ENCODE data around the gene NEK6.

The NEK6 gene

DNA sequence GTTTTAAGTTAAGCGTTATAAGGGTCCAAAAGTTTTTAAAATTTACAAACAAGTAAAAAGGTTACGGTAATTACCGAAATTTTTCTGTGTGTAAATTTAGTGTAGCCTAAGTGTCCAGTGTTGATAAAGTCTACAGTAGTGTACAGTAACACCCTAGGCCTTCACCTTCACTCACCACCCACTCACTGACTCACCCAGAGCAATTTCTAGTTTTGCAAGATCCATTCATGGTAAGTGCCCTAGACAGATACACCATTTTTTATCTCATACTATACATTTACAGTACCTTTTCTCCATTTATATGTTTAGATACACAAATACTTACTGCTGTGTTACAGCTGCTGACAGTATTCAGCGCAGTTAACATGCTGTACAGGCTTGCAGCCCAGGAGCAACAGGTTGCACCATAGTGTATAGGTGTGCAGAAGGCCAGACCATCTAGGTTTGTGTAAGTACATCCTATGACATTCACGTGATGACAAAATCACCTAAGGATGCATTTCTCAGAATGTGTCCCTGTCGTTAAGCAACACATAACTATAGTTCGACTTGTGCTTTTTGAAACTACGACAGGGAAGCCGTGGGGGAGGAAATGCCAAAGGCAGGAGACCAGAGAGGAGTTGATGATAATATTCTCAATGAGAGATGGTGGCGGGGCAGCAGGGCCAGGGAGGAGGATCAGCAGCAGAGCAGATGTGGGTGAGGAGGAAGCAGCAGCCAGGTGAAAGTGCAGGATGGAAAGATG, 108.9 kb downstream of the NEK6 start:
- H3K27me3 ChIP-seq (ENCODE audit: low read depth, low read length): no peaks in the 10 kb centered on the region
- no peaks in the 10 kb centered on the region for H3K9me3 ChIP-seq (ENCODE audit: control insufficient read depth in 1 of 2, low read length in 2 of 2)
- no peak overlapping the region for H3K4me3 ChIP-seq (ENCODE audit: low read depth in 1 of 2, low read length in 2 of 2)
- H3K4me1 ChIP-seq (ENCODE audit: control insufficient read depth in 1 of 2, insufficient read depth in 2 of 2, low read length in 2 of 2): peaks cover 0 to 12% of the 10 kb centered on the region in 2 donors
- H3K36me3 ChIP-seq (ENCODE audit: control insufficient read depth in 1 of 2, insufficient read depth in 2 of 2, low read length in 2 of 2): no peaks in the 10 kb centered on the region
- no peak overlapping the region for H3K27ac ChIP-seq (ENCODE audit: low read length)

DNA sequence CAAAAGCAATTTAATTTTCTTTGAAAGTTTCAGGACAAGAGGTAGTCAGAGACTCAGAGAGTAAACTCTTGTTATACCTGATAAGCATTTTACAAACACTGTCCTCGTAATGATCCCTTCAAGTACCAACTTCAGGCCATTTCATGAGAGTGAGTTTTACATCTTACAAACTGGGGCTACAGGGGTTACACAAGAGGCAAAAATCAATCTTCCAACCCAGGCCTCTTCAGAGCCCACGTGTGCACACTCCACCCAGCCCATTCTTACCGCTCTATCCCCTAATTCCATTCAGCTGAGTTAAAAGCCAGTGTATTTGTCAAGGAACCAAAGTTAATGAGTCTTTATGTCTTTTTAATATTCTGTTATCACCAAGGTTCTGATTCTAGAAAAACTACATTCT, 110.9 kb downstream of the NEK6 start:
- no peaks in the 10 kb centered on the region for H3K36me3 ChIP-seq (ENCODE audit: control insufficient read depth in 1 of 2, insufficient read depth in 2 of 2, low read length in 2 of 2)
- H3K27me3 ChIP-seq (ENCODE audit: low read depth, low read length): no peaks in the 10 kb centered on the region
- H3K27ac ChIP-seq (ENCODE audit: low read length): no peak overlapping the region
- no peaks in the 10 kb centered on the region for H3K9me3 ChIP-seq (ENCODE audit: control insufficient read depth in 1 of 2, low read length in 2 of 2)
- H3K4me3 ChIP-seq (ENCODE audit: low read depth in 1 of 2, low read length in 2 of 2): no peak overlapping the region
- H3K4me1 ChIP-seq (ENCODE audit: control insufficient read depth in 1 of 2, insufficient read depth in 2 of 2, low read length in 2 of 2): peaks cover 0 to 12% of the 10 kb centered on the region in 2 donors

DNA sequence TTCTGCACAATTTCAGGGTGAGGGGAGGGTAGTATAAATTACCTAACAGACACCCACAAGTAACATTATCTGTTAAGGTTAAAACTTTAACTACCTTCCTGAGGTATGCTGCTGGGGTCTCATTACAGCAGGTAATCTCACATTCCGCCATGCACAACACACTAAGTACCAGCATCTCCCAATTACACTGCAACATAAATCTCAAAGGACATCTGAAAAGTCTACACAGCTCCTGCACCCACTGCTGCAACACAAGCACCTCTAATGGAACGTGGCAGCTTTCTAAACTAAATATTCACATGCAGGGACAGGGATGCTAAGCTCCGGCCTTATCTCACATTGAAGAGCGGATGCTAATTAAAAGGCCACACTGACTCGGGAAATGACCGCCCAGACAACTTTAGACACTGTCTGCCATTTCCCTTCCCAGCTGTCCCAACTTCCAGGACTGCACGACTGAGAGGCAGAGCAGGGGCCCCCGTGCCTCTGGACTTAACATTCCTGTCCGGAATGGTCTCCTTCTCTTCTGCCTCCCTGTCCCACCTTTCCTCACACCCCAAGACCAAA, 111.6 kb downstream of the NEK6 start:
- H3K36me3 ChIP-seq (ENCODE audit: control insufficient read depth in 1 of 2, insufficient read depth in 2 of 2, low read length in 2 of 2): no peaks in the 10 kb centered on the region
- H3K4me3 ChIP-seq (ENCODE audit: low read depth in 1 of 2, low read length in 2 of 2): no peak overlapping the region
- no peaks in the 10 kb centered on the region for H3K9me3 ChIP-seq (ENCODE audit: control insufficient read depth in 1 of 2, low read length in 2 of 2)
- H3K4me1 ChIP-seq (ENCODE audit: control insufficient read depth in 1 of 2, insufficient read depth in 2 of 2, low read length in 2 of 2): peaks cover 0 to 12% of the 10 kb centered on the region in 2 donors
- no peak overlapping the region for H3K27ac ChIP-seq (ENCODE audit: low read length)
- H3K27me3 ChIP-seq (ENCODE audit: low read depth, low read length): no peaks in the 10 kb centered on the region

DNA sequence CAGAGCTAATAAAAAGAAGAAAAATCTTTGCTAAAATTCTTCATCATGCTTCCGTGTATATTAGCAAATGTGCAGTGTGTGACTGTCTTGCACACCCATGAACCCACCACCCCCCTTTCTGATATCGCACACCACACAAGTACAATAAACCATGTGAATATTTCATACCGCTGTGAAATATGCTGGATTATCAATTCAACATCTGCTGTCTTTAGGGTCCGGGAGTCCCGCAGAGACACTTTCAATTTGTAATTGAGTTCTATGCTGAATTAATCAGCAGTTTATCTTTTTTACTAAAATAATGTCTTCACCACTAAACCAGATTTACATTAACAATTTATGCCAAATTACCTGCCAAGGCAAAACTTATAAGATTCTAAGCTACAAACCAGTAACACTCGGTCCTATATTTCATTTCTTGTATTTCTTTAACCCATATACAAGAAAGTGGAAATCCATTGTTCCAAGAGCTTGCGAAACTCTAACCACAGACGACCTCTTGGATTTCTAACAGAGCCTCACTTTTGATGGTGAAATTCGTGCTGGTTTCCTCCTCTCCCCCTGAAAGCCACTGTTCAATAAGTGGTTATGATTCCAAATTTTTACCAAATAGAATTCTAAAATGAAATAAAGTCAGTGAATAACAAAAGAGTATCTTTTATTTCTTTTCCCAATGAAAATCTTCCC, 113.3 kb downstream of the NEK6 start:
- no peaks in the 10 kb centered on the region for H3K9me3 ChIP-seq (ENCODE audit: control insufficient read depth in 1 of 2, low read length in 2 of 2)

DNA sequence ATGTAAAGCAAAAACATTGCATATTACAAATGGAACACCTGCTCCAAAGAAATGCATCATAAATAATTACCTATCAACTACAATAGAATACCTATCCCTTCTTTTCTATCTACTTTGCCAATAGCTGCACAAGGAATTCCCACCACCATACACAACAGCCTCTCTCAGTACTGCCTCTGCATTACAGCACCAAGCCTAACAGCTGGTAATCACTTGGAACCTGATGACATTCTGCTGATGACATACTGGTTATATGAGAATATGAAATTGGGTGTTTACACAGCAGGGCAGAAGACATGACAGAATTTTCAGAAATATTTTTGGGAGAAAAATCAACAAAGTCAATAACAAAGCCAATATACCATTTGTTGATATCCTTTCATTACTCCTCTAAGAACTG, 114.3 kb downstream of the NEK6 start:
- Histone ChIP-seq H3K27me3 (ENCODE audit: low read depth, low read length) (no peaks in the 10 kb centered on the region), H3K9me3 (ENCODE audit: control insufficient read depth in 1 of 2, low read length in 2 of 2) (no peaks in the 10 kb centered on the region), H3K4me3 (ENCODE audit: low read depth in 1 of 2, low read length in 2 of 2) (no peak overlapping the region), H3K36me3 (ENCODE audit: control insufficient read depth in 1 of 2, insufficient read depth in 2 of 2, low read length in 2 of 2) (peaks cover 0 to 7% of the 10 kb centered on the region in 2 donors), H3K27ac (ENCODE audit: low read length) (no peak overlapping the region), H3K4me1 (ENCODE audit: control insufficient read depth in 1 of 2, insufficient read depth in 2 of 2, low read length in 2 of 2) (peaks cover 0 to 12% of the 10 kb centered on the region in 2 donors)

More for the DNA sequence above, 113.3 kb downstream of the NEK6 start:
- Histone ChIP-seq H3K4me3 (ENCODE audit: low read depth in 1 of 2, low read length in 2 of 2) (no peak overlapping the region), H3K4me1 (ENCODE audit: control insufficient read depth in 1 of 2, insufficient read depth in 2 of 2, low read length in 2 of 2) (peaks cover 0 to 12% of the 10 kb centered on the region in 2 donors), H3K36me3 (ENCODE audit: control insufficient read depth in 1 of 2, insufficient read depth in 2 of 2, low read length in 2 of 2) (peaks cover 0 to 7% of the 10 kb centered on the region in 2 donors), H3K27ac (ENCODE audit: low read length) (no peak overlapping the region), H3K27me3 (ENCODE audit: low read depth, low read length) (no peaks in the 10 kb centered on the region)

DNA sequence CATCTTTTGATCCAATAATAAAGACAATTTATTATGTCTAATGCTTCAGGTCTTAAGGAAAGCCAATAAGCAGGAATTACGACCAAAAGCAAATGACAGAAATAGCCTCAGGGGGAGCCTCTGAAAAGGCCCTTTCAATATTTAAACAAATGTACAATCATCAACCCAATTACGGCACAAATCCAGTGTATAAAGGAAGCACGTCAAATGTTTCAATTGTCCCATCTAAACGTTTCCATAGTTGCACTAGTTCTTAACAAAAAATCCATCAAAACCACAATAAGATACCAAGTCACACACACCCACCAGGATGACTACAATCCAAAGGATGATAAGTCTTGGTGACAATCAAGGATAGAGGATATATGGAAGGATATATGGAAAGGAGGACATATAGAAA, 115.6 kb downstream of the NEK6 start:
- peaks cover 0 to 20% of the 10 kb centered on the region in 2 donors for H3K4me1 ChIP-seq (ENCODE audit: control insufficient read depth in 1 of 2, insufficient read depth in 2 of 2, low read length in 2 of 2)
- H3K4me3 ChIP-seq (ENCODE audit: low read depth in 1 of 2, low read length in 2 of 2): no peak overlapping the region

DNA sequence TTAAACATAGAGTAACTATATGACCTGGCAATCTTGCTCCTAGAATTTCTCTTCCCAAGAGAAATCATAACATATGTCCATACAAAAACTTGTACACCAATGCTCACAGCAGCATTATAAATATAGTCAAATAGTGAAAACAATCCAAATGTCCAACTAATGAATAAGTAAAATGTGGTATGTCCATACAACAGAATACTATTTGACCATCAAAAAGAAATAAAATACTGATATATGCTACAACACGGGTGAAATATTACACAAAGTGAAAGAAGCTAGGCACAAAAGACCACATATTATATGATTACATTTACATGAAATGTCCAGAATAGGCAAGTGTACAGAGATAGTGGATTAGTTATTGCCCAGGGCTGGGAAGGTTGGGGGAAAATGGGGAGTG, 116.1 kb downstream of the NEK6 start:
- no peak overlapping the region for H3K27ac ChIP-seq (ENCODE audit: low read length)
- H3K4me1 ChIP-seq (ENCODE audit: control insufficient read depth in 1 of 2, insufficient read depth in 2 of 2, low read length in 2 of 2): peaks cover 0 to 23% of the 10 kb centered on the region in 2 donors
- no peaks in the 10 kb centered on the region for H3K9me3 ChIP-seq (ENCODE audit: control insufficient read depth in 1 of 2, low read length in 2 of 2)
- no peaks in the 10 kb centered on the region for H3K27me3 ChIP-seq (ENCODE audit: low read depth, low read length)
- no peak overlapping the region for H3K4me3 ChIP-seq (ENCODE audit: low read depth in 1 of 2, low read length in 2 of 2)
- H3K36me3 ChIP-seq (ENCODE audit: control insufficient read depth in 1 of 2, insufficient read depth in 2 of 2, low read length in 2 of 2): peaks cover 0 to 7% of the 10 kb centered on the region in 2 donors

More for the DNA sequence above, 115.6 kb downstream of the NEK6 start:
- no peaks in the 10 kb centered on the region for H3K9me3 ChIP-seq (ENCODE audit: control insufficient read depth in 1 of 2, low read length in 2 of 2)
- no peak overlapping the region for H3K27ac ChIP-seq (ENCODE audit: low read length)
- no peaks in the 10 kb centered on the region for H3K27me3 ChIP-seq (ENCODE audit: low read depth, low read length)
- H3K36me3 ChIP-seq (ENCODE audit: control insufficient read depth in 1 of 2, insufficient read depth in 2 of 2, low read length in 2 of 2): peaks cover 0 to 7% of the 10 kb centered on the region in 2 donors

DNA sequence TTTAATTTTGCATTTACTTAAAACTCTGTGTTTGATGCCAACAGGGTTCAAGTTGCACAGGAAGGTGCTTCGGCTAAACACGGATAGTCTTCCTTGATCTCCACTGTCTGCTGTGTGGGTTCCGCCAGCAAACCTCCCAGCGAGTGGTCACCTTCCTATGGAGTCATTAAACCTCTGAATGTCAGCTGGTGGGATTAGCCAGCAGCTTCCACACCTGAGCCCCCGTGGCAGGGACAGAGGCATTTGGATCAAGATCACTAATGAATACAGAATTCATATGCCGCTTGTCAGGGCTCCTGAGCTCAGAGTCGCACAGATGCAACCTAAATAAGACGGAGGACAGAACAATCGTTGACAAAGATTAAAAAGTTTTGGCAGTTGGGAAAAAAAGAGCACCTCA, 118.0 kb downstream of the NEK6 start:
- H3K27ac ChIP-seq (ENCODE audit: low read length): no peak overlapping the region
- H3K4me3 ChIP-seq (ENCODE audit: low read depth in 1 of 2, low read length in 2 of 2): no peak overlapping the region
- H3K9me3 ChIP-seq (ENCODE audit: control insufficient read depth in 1 of 2, low read length in 2 of 2): no peaks in the 10 kb centered on the region
- peaks cover 4 to 16% of the 10 kb centered on the region in 2 donors for H3K36me3 ChIP-seq (ENCODE audit: control insufficient read depth in 1 of 2, insufficient read depth in 2 of 2, low read length in 2 of 2)
- peaks cover 0 to 11% of the 10 kb centered on the region in 2 donors for H3K4me1 ChIP-seq (ENCODE audit: control insufficient read depth in 1 of 2, insufficient read depth in 2 of 2, low read length in 2 of 2)
- no peaks in the 10 kb centered on the region for H3K27me3 ChIP-seq (ENCODE audit: low read depth, low read length)

DNA sequence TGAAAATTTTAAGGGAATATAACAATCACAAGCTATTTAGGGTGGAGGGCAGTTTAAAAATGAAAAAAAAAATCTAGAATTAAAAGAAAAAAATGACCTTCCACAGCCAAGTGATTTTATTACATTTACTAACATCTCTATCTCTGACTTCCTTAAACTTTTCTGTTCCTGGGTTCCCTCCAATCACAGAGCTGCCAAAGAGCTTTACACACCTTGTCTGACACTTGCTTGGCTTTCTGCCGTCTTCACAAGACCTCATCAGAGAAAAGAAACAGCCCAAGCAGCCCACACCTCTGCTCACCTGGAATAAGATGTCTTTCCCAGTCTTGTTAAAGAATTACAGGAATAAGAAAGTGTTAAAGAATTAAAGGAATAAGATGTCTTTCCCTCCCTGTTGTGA, 118.6 kb downstream of the NEK6 start:
- no peaks in the 10 kb centered on the region for H3K9me3 ChIP-seq (ENCODE audit: control insufficient read depth in 1 of 2, low read length in 2 of 2)
- peaks cover 4 to 16% of the 10 kb centered on the region in 2 donors for H3K36me3 ChIP-seq (ENCODE audit: control insufficient read depth in 1 of 2, insufficient read depth in 2 of 2, low read length in 2 of 2)
- no peak overlapping the region for H3K4me3 ChIP-seq (ENCODE audit: low read depth in 1 of 2, low read length in 2 of 2)
- H3K27me3 ChIP-seq (ENCODE audit: low read depth, low read length): no peaks in the 10 kb centered on the region
- peaks cover 0 to 11% of the 10 kb centered on the region in 2 donors for H3K4me1 ChIP-seq (ENCODE audit: control insufficient read depth in 1 of 2, insufficient read depth in 2 of 2, low read length in 2 of 2)
- no peak overlapping the region for H3K27ac ChIP-seq (ENCODE audit: low read length)

DNA sequence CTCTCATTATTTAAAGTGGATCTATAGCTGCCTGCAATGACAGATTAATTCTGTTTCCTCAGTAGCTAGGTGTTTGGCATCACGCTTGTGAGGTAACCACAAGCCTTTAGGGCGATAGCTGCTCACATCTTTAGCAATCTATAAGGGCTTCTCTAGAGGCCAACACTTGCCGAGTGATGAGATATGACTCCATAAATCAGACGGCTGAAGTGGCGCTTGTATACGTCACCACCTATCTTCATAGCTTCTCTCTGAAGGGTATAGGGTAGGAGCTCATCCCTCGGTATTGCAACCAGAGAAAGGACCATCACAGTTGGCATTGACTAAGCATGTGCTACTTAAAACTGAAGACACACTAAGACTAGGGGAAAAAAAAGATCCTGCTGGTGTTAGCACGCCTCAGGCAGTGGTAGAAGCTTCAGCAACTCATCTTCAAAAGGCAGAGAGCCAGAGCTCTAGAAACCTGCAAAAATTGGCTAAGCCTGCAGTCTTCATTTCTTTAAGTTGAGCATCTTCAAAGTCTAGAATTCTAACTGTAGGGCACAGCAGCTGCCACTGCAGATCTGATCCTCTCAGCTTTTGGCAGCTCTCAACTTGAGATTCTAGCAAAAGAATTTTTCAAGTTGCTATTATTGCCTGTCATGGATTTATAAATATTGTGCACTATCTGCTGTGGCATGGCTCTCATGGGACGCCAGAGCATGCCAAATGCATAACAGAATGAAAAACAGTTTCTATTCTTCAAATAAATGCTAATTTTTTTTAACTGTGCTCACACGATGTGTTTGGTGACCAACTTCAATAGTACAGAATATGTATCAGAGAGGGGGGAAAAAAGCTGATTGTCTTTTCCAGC, 120.0 kb downstream of the NEK6 start:
- peaks cover 5 to 16% of the 10 kb centered on the region in 2 donors for H3K36me3 ChIP-seq (ENCODE audit: control insufficient read depth in 1 of 2, insufficient read depth in 2 of 2, low read length in 2 of 2)
- H3K4me3 ChIP-seq (ENCODE audit: low read depth in 1 of 2, low read length in 2 of 2): no peak overlapping the region
- H3K4me1 ChIP-seq (ENCODE audit: control insufficient read depth in 1 of 2, insufficient read depth in 2 of 2, low read length in 2 of 2): peaks cover 0 to 11% of the 10 kb centered on the region in 2 donors
- no peaks in the 10 kb centered on the region for H3K27me3 ChIP-seq (ENCODE audit: low read depth, low read length)
- H3K27ac ChIP-seq (ENCODE audit: low read length): no peak overlapping the region
- H3K9me3 ChIP-seq (ENCODE audit: control insufficient read depth in 1 of 2, low read length in 2 of 2): no peaks in the 10 kb centered on the region
